Left colon (tissue), 2 donors: ENCODE measurements around the gene GAS6. TPM values are rescaled to one million over a fixed set of nuclear protein-coding genes. Genes with fewer than 3 reads are reported as not detected.
A peak's percentile ranks its signal among the peaks of the same experiment; 100 is the strongest.
"Not testable (repeated sequence)": the region's sequence is repeated elsewhere in the genome, so short reads cannot be mapped to it uniquely, and the experiment has no call there.

Source experiments
- ATAC-seq: fragments of 200-7000 bp; cut with Tn5 transposase; one replicate; pipeline ENCODE4 v1.9.1; 2020; ENCODE audit warnings: mild to moderate bottlenecking, moderate library complexity
- DNase-seq, 2 donors: peaks; one replicate each; pipeline ENCODE4 v3.0.0-alpha.2; 2020
- intact Hi-C, 2 donors: fragments of 100-400 bp; cut with DNase I in 1 of 2; cut with micrococcal nuclease in 1 of 2; formaldehyde crosslinking; loops; one replicate each; pipeline versions ENCODE4 v1.11.2 to v1.14.0; 2022; cut with DNase I, micrococcal nuclease
- total RNA-seq, 2 donors: library from RNA; stranded (reverse); fragmentation: NEBNext Ultra II Directional; extraction: Animal tissue kit (Norgen Biotek cat#: 25700); gene quantifications; one replicate each; pipeline ENCODE4 v1.2.1, GENCODE V29; 2021
- donor health status: DM: no; HTN: no; CAD: no.
- donor health status: DM: yes; HTN: yes; CAD: no.

Gene GAS6
- total RNA-seq, 2 donors from 2014 or later: 125 to 185 TPM

DNA sequence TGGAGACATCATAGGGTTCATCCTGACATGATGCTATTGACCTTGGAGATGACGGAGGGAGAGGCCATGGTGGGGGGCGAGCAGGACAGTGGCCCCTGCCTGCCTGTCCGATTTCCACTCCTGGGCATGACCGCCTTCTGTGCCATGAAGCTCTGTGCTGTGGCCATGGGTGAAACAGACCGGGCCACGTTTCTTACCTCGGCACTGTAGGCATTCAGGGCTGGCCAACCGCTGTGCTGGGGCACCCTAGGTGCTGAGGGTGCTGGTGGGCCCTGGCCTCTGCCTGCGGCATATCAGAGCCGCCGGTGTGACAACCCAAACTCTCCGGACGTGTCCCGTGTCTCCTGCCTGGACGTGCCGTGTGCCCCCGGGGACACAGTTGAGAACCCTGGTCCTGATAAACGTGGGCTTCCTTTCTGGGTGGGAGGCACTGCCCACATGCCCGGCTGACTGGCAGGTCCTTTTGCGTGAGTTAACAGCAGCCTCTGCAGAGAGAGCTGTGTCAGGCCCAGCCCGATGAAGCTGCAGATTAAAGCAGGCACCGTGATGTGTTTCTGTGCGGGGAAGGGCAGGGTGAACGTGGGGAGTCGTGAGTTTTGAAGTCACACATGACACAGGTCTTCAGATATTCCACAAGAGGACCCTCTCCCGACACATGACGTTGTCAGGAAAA lies 58.3 kb downstream of the GAS6 start:
- DNase-seq (no peak), ATAC-seq (no peak)
- intact Hi-C loops: no loop called here

DNA sequence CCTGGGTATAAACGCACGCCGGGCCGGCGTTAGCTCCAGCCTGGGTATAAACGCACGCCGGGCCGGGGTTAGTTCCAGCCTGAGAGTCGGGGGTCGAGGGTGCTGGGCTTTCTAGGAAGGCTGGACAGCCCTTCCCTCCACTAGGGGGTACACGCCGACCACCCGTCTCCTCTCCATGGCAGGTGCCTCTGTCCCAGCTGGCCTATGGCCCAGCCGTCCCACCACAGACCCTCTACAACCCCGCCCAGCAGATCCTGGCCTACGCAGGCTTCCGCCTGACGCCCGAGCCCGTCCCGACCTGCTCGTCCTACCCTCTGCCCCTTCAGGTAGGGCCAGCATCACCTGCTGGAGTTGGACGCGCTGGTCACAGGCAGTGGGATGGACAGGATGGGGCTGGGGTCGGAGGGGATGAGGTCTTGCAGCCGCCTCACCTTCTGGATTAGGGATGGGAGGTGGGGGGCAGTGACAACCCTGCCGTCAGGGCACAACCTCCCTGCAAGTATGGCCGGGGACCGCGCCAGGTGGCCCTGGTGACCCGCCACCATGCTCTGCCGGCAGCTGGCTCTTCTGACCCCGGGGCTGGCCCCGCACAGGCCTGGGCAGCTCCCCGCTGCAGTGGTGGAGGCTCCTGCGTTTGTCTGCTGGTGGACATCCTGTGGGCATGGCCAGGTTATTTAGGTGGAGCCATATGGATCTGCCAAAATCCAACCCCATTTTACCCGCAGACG lies 59.0 kb downstream of the GAS6 start:
- intact Hi-C loops: no loop called here
- no peak for ATAC-seq
- no peak for DNase-seq

DNA sequence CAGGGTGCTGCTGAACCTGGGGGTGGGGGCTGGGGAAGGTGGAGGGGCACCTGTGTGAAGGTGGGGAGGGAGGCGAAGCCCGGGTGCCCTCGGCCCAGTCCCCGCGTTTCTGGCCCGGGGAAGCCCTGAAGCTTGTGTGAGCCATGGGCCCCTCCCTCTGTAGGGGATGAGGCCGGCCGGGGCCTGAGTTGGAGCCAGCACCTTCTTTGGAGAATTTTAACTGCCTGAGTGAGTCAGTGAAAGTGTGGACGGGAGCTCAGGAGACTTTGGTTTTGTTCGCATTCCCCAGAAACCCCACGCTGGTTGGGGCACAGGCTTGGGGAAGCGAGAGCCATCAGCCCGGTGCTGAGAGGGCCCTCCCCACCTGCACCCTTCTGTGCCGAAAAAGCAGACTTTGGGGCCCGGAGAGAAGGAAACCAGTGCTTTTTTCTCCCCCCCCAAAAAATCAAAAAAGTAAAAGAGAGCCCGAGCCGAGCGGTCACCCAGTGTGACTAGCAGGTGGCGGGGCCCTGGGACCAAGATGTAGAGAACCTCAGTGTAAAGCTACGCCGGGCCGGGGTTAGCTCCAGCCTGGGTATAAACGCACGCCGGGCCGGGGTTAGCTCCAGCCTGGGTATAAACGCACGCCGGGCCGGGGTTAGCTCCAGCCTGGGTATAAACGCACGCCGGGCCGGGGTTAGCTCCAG lies 59.7 kb downstream of the GAS6 start:
- intact Hi-C loops: no loop called here
- DNase-seq (peak in 1 of 2 donors; percentile 5), ATAC-seq (no peak)

DNA sequence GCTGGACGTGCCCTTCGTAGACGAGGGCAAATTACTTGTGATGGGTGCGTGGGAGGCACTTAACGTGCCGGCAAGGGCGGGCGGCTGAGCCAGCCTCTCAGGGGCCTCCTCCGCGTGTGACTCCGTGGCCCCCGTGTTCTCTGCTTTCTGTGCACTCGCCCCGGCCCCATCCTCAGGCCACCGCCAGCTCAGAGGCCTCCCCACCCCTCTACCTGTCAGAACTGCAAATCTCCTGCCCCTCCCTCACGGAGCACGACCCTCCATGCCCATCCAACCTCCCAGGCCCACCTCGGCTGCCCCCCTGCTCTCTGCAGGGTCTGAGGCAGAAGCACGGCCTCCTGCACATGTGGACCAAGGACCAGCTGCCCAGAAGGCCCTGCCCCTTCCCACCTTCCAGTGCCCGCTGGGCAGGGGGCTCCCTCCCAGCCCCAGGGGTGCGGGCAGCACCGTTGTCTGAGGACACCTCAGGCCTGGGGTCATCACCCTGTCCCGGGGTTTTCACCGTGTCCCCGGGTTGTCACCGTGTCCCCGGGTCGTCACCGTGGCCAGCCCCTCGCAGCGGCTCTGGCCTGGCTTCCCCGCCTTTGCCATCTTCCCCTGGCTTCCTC lies 60.4 kb downstream of the GAS6 start:
- DNase-seq (peak in 1 of 2 donors; percentile 4), ATAC-seq (no peak)
- intact Hi-C loops: no loop called here

DNA sequence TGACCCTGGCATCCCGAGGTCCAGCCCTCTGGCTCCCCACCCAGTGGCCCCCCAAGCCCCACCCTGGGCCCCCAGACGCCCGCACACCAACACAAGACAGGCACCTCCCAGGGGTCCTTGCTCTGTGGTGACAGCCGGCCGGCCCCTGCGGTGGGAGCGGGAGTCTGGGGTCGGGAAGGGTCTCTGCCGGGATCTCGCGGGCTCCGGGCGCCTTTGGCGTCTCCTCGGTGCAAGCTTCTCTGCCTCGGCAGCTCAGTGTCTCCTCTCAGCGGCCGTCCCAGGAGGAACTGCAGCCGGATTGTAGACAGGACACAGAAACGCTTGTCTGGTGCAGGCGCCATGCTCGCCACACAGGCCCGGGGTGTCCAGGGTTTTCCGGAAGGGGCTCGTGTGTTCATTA lies 61.1 kb downstream of the GAS6 start:
- no peak for DNase-seq
- ATAC-seq: peak; percentile 20
- intact Hi-C loops: no loop called here

DNA sequence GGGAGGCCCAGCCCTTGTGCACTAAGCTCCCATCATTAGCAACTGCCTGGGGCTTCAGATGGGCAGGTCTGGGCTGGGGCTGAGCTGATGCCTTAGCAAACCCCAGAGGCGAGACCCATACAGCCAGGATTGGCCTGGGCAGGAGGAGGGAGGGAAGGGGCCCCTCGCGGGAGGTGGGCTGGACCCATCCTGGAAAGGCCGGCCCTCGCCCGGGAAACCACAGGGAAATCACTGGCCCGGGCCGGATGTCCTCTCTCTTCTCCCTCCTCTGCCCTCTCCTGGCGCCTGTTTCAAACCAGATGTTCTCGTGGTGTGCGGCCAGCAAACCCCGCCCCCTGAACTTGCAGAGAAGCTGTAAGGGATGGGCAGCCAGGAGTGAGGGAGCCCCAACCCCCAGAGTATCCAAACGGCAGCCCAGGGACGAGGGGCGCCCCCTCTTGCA lies 61.8 kb downstream of the GAS6 start:
- intact Hi-C loops: no loop called here
- ATAC-seq: peak; percentile 36

DNA sequence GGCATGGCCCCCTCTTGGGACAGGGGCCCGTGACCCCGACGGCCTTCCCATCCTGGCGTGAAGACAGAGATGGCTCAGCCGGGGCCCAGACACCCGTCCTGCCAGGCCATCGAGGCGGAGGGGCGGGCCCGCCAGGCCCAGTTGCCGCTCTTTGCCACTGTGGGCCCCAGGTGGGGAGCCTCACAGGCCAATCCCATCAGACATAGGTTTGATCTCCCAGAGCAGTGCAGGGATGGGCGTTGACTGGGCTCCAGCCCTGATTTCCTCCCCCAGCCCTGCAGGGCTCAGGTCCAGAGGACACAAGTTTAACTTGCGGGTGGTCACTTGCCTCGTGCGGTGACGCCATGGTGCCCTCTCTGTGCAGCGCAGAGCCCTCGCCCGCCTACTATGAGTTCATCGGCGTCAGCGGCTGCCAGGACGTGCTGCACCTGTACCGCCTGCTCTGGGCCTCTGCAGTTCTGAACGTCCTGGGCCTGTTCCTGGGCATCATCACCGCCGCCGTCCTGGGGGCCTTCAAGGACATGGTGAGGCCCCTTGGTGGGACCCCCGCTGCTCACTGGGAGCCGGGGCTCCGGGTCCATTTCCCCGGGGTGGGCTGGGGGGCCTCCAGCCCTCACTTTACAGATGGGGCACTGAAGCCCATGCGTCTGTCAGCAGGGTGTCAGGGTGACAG lies 62.5 kb downstream of the GAS6 start:
- intact Hi-C loops: no loop called here
- no peak for ATAC-seq
- DNase-seq: peak in 1 of 2 donors; percentile 8

More for the DNA sequence above, 61.8 kb downstream of the GAS6 start:
- DNase-seq: no peak

DNA sequence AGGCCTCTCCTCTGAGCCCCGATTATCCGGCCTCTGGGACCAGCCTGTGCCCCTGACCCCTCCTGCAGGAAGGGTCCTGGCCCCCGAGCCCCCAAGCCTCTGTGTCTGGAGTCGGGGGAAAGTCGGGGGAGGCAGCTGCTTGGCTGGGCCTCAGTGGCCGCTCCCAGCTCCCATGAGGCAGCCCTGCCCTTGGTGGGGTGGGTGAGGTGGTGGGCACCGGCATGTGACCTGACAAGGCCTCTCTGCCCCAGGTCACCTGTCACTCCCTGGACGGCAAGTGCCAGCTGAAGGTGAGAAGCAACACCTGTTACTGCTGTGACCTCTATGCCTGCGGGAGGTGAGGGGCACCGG lies 63.3 kb downstream of the GAS6 start:
- intact Hi-C loops: no loop called here
- ATAC-seq: no peak
- DNase-seq: peak in 1 of 2 donors; percentile 11

DNA sequence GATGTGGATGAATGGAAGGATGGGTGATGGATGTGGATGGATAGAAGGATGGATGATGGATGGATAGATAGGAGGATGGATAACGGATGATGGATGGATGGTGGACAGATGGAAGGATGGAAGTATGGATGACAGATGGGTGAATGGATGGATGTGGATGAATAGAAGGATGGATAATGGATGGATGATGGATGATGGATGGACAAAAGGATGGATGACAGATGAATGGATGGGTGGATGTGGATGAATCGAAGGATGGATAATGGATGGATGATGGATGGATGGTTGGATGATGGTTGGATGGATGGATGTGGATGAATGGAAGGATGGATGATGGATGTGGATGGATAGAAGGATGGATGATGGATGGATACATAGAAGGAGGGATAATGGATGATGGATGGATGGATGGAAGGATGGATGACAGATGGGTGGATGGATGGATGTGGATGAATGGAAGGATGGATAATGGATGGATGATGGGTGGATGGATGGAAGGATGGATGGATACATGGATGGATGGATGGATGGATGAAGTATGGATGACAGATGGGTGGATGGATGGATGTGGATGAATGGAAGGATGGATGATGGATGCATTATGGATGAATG lies 65.6 kb downstream of the GAS6 start:
- ATAC-seq: no peak
- no peak for DNase-seq
- intact Hi-C loops: no loop called here

DNA sequence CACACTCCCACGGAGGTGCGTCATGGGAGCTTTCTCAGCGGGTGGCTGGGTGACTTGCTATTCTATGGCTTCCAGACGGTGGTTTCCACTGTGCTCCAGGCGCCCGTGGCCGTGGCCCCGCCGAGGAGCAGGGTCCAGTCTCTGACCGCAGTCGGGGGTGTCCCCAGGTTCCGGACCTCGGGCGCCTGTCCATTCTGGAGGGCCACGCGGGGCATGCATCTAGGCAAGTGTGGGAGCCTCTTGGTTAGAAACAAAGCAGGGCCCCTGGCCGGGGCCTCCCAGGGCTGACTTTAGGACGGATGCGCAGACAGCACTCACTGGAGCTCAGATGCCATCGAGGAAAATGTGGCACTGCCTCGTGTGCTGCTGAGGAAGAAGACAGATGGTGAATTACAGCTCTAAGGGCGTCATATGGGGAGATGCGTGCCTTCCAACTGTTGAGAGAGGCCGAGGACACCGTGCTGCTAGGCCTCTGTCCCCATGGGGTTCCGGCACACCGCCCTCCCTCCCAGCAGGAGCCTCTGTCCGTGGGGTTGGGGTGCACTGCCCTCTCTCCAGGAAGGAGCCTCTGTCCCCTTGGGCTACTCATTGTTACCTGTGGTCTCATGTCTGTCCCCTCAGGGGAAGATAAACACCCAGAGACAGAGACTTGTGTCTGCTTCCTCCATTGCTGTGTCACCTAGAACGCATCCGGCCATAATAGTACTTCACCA lies 66.8 kb downstream of the GAS6 start:
- no peak for ATAC-seq
- peak in 1 of 2 donors; percentile 10 for DNase-seq
- intact Hi-C loops: no loop called here

DNA sequence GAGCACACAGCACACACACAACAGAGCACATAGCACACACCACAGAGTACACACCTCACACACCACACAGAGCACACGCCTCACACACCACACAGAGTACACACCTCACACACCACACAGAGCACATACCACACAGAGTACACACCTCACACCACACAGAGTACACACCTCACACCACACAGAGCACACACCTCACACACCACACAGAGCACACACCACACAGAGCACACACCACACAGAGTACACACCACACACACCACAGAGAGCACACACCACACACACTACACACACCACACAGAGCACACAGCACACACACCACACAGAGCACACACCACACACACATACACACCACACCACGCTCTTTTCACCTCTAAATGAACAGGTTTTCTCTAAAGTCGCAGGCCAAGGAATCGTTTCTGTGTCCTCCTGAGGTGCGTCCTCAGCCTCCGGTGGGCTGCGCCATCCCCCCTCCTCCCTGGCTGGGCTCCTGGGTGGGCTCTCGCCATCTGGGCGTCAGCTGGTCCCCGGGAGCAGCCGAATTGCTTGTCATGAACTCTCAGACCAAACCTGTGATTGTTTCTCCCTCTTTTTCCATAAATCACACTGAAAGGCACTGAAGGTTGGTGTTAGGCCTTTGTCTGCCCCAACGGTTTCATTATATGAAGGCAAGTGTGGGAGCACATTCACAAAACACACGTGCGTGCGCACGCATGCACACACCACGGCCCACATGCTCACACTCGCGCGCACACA lies 67.5 kb downstream of the GAS6 start:
- intact Hi-C loops: no loop called here
- DNase-seq (no peak), ATAC-seq (no peak)

DNA sequence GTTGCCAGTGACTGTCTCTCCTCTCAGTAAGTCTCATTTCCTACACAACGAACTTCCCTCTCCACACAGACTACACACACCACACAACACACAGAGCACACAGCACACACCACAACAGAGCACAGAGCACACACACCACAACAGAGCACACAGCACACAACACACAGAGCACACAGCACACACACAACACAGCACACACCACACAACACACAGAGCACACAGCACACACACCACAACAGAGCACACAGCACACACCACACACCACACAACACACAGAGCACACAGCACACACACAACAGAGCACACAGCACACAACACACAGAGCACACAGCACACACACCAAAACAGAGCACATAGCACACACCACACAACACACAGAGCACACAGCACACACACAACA lies 68.5 kb downstream of the GAS6 start:
- DNase-seq, intact Hi-C loops, ATAC-seq: not testable (repeated sequence)

DNA sequence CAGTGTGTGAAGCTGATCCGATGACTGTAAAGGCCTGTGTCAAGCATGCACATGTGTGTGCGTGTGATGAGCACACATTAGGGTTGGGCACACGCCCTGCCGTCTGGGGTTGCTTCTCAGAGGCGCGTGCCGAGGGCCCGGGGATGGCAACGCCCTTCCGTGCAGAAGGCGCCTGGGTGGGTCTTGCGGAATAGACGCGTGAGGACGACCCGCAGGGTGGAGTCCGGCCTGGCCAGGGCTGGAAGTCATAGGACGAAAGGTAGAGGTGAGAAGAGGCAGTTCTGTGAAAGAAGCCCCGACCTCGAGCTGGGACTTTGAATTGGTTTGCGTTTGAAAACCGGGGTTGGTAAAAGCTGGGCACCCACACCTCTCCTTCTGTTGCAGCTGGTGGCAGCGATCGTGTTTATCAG lies 69.1 kb downstream of the GAS6 start:
- DNase-seq (no peak), ATAC-seq (no peak)
- intact Hi-C loops: no loop called here

DNA sequence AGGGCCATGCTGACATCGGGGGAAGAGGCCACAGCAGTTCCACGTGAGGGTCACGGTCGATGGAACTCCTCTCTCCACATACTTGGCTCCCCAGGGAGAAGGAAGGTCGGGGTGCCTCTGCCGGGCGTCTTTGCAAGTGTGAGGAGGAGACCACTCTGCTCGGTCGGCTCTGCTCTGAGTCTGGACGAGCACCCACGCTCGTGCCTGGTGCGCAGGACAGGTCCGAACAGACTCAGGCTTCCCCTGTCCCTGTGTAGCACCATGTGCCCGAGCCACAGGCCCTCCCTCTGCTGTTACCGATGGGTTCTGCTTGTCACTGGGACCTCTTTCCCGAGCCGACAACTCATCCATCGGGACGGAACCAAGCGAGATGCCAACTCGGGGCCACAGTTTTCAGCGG lies 69.8 kb downstream of the GAS6 start:
- no peak for DNase-seq
- no peak for ATAC-seq

DNA sequence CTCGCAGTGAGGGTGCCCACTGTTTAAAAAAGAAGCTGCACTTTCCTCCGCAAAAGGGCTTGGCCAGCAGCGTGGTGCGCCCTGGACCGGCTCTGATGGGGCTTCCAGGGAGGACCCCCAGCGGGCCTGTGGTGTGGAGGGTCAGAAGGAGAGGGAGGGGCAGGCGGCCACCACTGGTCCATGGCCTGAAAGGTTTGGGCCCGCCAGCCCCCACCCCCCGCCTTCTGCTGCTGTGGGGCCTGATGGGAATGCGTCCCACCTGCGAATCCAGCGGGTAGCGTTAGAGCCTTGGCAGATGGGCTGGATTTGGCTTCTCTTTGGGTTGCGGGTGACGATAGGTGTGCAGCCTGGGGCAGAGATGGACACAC lies 70.2 kb downstream of the GAS6 start:
- intact Hi-C loops: no loop called here
- no peak for DNase-seq
- no peak for ATAC-seq

More for the DNA sequence above, 69.8 kb downstream of the GAS6 start:
- intact Hi-C loops: no loop called here

DNA sequence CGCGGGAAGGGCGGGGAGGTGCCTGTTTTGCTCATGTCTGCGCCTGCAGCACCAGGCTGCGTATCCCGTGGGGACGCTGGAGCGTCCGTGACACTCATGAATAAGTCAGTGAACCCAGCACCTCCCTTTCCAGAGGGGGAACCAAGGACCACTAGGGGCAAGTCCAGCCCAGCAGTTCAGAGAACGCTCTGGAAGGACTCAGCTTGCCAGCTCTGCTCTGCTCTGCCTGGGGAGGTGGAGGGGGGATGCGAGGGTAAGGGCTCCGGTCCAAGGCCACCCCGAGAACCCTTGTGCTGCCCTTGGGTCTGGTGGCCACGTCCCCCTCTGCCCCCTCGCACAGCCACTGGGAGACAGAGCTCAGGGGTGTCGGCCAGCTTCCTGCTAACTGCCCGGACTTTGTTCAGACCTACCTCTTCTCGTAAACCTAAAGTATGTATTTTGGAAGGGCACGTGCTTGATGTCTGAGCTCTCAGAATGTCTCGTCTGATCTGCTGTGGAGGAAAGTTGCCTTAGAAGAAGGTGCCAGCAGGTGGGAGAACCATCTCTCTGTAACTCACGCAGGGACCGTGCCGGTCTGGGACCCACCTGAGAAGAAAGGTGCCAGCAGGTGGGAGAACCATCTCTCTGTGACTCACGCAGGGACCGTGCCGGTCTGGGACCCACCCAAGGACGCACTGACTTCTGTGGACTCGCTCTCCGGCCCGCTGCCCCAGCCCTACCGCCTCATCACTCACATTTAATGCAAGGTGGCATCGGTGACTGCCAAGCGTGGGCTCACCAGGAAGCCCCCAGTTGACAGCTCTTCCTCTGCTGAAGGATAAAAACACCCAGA lies 70.8 kb downstream of the GAS6 start:
- ATAC-seq (peak; percentile 94), DNase-seq (peak in 1 of 2 donors; percentile 48)
- intact Hi-C loops: no loop called here
